GM21526 (cell line): ENCODE measurements around the gene TBK1.
"Not testable (repeated sequence)": the region's sequence is repeated elsewhere in the genome, so short reads cannot be mapped to it uniquely, and the experiment has no call there.

Experiments
- ATAC-seq: cut with Tn5 transposase; IDR thresholded peaks from one replicate; pipeline ENCODE4 v1.9.1; 2021; ENCODE audit warnings: moderate library complexity; ENCODE audit not compliant: unreplicated experiment, low FRiP score

Gene TBK1

DNA sequence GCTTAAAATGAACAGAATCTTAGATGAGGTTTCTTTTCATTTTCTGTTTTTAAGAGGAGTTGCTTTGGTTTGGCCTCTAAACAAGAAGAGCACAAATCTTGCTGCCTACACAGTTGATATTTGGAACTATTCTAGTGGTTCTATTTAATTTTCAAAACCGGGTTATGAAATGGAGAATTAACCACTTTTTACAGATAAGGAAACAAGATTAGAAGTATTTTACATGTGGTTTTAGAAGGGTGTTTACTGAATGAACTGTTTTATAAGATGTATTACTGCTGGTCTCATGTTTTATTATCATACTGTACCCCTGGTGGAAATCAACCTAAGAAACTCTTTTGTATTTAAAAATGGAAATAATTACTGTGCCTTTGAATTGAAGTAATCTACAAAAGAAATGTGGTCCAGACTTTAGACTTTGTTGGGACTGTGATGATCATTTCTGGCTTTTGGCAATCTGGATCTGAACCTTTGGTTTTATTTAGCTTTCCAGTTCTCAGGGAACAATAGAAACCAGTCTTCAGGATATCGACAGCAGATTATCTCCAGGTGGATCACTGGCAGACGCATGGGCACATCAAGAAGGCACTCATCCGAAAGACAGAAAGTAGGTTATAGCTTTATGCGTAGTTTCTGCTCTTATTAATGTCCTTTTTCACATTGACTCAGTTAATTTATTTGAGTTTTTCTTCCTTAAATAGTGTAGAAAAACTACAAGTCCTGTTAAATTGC, 43.2 kb downstream of the TBK1 start:
- no peak for ATAC-seq

DNA sequence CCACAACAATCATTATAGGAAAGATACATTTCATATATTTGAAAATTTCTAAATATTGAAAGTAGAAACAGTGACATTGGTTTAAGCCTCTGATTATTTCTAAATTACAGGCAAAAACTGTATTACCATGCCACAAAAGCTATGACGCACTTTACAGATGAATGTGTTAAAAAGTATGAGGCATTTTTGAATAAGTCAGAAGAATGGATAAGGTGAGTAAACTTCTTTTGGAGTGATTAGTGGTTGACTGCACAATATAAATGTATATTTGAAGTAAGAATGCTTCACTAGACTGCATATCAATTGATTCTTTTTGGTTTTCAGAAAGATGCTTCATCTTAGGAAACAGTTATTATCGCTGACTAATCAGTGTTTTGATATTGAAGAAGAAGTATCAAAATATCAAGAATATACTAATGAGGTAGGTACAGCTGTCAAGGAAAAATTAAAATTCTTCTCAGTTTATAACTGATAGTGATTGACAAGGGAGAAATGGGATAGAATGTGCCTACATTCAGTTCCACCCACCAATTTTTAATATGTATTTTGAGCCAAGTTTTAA, 45.0 kb downstream of the TBK1 start:
- ATAC-seq = no peak

DNA sequence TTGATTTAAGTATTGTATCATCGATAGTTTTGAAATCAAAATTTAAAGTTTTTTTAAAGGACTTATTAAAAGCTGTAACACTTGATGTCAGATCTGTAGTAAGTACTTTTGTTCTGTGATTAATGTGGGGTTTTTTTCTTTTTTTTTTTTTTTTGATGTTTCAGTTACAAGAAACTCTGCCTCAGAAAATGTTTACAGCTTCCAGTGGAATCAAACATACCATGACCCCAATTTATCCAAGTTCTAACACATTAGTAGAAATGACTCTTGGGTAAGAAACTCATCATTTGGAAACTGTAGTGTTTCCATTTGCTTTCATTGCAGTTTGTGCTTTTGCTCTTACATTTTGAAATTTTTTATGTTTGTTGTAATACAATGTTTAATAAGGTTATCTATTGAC, 45.6 kb downstream of the TBK1 start:
- no peak for ATAC-seq

DNA sequence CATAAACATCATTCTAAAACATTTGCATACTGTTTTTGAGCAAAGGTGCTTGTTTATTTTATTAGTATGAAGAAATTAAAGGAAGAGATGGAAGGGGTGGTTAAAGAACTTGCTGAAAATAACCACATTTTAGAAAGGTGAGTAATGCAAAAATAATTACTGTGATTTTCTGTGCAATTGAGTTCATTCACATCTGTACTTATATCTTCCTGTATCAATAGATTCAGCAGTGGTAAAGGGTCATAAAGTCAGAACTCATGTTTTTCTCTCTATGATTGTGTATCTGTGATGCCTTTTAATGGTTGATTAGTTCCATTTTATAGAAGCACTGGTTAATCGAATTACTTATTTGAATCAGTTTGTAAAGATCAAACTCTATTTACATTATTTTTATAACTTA, 46.0 kb downstream of the TBK1 start:
- no peak for ATAC-seq

DNA sequence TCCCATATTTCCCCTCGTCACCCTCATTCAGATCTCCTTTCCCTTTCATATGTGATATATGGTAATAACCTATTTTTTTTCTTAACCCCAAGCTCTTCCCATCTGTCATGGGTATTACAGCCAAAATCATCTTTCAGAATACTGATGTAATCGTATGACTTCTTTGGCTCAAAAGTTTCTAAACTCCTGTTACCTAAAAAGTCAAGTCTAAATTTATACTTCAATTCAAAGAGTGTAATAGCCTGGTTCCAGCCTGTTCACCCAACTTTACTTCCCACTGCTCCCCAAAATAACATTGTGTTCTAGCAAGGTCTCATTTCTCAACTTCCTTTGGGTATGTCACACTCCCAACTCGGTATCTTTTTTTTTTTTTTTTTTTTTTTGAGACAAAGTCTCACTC, 48.5 kb downstream of the TBK1 start:
- ATAC-seq = no peak

DNA sequence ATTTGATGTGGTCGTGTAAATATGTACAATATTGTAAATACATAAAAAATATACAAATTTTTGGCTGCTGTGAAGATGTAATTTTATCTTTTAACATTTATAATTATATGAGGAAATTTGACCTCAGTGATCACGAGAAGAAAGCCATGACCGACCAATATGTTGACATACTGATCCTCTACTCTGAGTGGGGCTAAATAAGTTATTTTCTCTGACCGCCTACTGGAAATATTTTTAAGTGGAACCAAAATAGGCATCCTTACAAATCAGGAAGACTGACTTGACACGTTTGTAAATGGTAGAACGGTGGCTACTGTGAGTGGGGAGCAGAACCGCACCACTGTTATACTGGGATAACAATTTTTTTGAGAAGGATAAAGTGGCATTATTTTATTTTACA, 49.6 kb downstream of the TBK1 start:
- no peak for ATAC-seq

DNA sequence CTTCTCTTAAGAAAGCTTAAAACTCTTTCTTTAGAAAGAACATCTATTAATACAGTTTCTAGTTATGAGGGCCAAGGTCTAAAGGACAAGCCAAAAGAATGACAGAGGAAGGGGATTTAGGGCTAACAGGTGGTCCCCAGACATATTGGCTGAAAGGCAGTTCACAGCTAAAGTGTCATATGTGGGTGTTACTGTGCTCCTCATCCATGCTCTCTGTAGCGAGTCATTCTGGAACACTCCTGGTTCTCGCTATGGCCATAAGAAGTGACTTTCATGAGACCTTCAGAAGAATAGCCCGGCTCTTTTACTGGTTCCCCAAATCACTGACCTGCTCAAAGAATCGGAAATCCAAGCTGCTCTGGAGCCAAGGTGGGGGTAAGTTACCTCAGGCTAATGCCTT, 55.0 kb downstream of the TBK1 start:
- ATAC-seq = no peak

DNA sequence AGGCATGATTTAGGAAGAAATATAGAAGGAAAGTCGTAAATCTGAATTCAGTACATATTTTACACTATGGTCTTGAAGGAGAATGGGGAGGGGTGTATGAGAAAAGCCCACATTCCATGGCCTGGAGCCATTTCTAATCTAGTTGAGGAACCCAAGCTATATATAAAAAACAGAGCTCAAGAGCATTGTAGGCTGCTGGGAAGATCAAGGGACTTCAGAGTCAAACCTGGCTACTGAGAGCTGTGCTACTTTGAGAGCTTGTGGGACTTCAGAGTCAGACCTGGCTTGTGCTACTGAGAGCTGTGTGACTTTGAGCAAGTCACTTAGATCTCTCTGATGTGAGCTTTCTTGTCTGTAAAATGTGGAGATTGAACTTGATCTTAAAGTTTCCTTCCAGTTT, 58.7 kb downstream of the TBK1 start:
- ATAC-seq = no peak

DNA sequence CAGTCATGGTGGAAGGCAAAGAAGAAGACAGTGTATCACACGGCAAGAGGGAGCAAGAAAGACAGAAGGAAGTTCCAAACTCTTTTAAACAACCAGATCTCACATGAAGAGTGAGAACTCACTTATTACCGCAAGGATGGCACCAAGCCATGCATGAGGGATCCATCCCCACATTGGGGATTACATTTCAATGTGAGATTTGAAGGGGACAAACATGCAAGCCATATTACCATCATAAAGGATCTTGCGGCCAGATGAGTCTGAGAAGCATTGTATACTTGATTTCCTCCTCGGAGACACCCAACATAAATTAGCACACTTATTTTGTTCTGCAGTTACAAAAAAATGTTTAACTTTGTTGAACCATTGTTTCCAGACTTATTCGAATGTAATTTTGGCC, 66.5 kb downstream of the TBK1 start:
- ATAC-seq = no peak

DNA sequence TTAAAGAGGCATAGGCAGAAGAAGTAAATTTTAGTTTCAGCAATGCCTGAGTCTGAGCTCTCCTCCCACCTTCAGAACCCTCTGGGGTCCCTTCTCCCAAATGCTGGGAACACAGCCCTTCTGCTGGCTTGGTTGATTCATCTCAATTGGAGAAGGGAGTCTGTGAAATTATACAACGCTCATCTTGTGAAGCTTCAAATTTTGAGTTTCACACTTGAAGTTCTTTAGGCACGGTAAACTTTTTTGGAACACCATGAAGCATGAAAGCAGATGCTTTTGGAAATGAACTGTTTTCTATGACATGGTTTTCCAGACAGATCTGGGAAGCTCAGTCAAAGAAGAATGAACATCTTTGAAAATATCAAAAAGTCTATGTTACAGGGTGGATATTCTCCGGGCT, 69.9 kb downstream of the TBK1 start:
- ATAC-seq = no peak

DNA sequence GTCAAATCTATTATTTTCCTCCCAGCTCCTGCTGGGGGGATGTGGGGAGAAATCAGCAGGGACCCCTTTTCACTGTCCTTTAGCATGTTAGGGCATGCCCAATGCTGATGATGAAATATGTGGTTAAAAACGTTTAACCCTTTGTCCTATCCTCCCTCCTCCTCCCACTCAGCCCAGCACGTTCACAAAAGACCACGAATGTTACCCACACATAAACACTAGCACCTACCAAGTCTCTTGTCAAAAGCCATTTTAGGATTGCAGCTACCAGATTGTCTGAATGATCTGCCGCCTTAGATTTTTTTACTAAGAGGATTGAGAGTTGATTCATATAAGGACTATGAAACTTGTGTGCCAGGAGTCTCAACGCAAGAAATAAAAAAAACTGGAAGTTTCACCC, 70.4 kb downstream of the TBK1 start:
- no peak for ATAC-seq

DNA sequence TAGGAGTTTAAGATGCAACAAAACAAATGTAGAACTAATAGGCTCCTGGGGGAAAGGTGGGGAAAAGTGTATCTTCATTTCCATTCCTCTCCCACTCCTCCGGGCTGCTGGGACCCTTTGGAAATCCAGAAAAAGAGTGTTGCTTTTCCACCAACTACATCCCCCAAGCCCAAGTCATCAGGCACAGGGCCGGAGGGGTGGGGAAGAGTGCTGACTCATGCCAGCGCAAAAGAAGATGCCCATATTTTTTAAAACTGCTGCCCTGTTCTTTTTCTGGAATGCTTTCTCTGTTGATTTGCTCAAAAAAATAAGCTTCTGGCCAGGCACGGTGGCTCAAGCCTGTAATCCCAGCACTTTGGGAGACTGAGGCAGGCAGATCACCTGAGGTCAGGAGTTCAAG, 70.9 kb downstream of the TBK1 start:
- ATAC-seq = no peak

DNA sequence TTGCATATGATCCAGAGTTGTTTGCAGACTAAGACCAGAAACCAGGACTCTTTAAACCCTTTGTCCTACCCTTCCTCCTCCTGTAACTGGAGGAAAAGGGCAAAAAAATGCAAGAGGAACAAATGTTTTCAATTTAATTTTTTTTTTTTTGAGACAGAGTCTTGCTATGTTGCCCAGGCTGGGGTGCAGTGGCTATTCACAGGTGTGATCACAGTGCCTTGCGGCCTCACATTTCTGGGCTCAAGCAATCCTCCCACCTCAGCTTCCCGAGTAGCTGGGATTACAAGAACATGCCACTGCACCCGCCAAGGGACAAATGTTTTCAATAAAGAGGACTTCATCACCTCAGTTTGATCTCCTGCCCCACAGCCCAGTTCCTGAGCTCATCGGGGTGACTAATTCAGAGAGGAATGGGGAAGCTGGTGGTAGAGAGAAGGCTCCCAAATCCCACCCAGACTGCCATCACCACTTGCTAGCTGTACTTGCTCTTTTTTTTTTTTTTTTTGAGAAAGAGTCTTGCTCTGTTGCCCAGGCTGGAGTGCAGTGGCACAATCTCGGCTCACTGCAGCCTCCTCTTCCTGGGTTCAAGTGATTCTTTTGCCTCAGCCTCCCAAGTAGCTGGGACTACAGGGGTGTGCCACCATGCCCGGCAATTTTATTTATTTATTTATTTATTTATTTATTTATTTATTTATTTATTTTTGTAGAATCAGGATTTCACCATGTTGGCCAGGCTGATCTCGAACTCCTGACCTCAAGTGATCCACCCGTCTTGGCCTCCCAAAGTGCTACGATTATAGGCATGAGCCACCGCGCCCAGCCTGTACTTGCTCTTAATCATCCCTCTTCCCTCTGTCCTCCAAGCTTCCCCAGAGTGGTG, 71.9 kb downstream of the TBK1 start:
- not testable (repeated sequence) for ATAC-seq

DNA sequence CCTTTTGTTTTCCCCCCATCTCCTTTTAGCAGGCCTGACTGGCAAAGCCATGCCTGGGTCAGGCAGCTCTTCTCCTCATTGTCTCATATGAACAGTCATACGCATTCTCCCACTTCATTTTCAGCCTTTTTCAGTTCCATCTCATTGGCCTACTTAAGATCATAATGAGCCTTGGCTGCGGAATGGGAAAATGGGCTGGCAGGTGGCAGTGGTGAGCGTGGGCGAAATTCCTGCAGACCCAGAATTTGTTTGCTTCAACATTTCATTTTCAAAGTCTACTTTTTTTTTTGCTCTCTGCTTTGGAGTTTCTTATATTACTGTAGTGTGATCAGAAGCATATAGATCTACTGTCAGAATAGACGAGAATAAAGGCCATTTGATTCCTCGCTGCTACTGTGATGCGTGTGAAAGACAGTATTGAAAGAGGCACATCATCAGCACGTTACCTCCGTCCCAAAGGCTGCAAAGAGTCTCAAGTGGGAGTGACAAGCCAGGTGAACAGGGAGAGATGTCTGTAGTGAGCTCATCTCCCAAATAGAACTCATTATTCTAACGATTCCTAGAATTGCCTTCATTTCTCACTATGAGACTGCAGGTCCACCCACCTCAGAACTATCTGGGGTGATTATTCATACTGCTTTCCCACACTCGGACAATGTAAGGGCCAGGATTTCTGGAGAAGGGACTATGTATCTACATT, 73.7 kb downstream of the TBK1 start:
- no peak for ATAC-seq

DNA sequence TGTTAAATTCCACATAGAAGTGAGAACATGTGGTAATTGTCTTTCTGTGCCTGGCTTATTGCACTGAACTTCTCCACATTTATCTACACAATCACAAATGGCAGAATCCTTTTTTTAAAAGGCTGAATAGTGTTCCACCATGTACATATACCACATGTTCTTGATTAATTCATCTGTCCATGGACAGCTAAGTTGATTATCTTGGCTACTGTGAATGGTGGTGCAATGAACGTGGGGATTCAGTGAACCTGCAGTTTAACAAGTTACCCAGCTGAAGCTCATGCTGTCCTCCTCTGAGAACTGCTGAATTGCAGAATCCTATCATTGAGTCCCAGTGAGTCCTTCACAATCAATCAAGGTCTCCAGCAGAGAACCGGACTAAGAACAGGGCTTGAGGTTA, 74.9 kb downstream of the TBK1 start:
- no peak for ATAC-seq

DNA sequence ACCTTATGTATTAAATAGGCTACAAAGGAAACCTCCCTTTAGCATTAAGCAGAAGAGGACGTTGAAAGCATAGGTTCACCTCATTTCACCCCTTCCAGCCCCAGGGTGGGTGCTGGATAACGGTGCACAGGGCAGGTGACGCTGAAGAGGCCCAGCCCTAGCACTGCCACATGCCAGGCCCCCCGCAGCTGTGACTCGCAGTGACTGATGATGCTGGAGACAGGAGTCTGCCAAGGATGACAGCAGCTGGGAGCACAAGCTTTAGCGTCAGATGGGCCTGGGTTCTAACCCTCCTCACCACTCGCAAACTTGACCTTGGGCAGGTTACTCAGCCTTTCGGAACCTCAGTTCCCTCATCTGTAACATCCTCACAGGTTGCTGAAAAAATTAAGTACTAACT, 76.7 kb downstream of the TBK1 start:
- no peak for ATAC-seq

DNA sequence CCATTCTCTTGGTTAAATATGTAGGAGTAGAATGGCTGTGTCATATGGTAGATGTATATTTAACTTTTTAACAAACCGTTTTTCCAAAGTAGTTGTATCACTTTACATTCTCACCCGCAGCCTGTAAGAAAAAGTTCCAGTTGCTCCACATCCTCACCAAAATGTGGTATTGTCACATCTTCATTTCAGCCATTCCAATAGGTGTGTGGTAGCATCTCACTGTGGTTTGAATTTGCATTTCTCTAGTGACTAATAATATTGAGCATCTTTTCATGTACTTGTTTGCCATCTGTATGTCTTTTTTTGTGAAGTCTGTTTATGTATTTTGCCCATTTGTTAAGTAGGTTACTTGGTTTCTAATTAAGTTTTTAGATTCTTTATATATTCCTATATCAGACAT, 78.6 kb downstream of the TBK1 start:
- no peak for ATAC-seq

DNA sequence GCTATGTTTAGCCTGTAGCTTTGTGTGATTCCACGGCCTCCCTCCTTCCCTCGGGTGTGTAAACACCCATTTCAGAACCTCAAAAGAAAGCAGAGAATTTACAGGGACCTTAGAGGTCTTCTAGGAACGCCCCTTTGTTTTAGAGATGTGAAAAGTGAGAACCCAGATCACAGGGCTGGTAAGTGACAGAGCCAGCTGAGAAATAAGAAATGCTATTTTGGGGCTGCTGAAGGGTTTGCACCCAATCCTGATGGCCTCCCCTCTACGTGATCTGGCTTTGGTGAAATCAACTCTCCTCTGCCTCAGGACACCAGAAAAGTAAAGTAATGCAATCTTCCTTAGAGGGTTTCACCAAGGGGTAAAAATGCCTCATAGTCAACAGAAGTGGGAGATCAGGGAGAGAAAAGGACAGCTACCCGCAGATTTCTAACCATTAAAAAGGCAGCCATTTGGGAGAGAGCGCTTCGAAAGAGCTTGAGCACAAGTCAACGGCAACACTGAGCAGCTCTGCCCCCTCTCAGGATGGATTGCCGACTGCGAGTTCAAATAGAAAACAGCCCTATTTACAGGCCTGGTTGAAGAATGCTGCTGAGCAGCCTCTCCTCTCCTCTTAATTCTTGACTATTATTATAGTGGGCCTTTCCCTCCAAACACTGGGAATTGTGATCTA, 79.9 kb downstream of the TBK1 start:
- ATAC-seq = no peak

DNA sequence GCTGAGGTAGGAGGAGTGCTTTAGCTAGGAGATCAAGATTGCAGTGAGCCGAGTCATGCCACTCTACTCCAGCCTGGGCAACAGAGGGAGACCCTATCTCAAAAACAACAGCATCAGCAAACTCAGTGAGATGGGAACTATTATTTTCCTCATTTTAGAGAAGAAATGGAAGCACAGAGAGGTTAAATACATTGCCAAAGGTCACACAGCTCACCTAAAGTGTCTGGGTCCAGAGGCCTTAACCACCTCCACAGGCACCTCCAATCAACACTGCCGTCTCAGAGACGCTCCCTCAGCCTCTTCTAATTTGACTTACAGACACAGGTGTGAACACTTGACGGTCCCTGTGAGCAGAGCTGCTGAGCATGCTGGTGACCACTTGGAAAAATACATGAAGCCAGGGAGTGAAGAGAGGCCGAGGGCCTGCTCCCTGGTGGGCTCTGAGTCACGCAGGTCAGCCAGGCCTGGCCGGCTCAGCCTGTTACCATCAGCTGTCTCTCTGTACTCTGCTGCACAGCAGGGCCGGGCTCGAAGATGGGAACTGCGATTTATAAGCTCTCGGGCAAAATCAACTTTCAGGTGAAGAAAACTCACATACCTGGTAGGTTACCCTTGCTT, 80.9 kb downstream of the TBK1 start:
- ATAC-seq = no peak

DNA sequence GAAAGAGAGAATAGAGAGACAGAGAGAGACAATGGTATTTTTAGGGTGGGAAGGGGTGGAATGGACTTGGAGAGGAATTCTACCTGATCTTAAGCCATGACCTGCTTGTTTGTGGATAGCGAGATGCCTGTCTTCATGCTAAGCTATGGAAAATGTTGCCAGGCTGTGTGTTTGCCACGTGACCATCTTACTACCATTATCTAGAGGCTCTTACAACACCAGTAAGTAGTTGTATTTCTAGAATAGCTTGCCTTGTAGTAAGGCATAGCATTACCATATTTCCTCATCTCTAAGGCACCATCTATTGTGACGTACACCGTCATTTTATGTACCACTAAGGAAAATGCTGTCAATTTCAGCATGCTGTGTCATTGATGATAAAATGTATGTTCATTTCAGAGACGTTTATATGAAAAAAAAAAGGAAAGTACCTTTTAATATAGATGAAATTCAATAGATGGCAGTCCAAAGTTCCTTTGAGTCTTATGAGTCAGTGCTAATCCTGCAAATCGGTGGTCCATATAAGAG, 82.8 kb downstream of the TBK1 start:
- ATAC-seq = no peak
